GM10266 (cell line): ENCODE data around the gene PANX1.
"Not testable (repeated sequence)": the region's sequence is repeated elsewhere in the genome, so short reads cannot be mapped to it uniquely, and the experiment has no call there.

Source experiments
- DNase-seq: peaks from one replicate; pipeline ENCODE4 v3.0.0; 2012; ENCODE audit errors: extremely low spot score
- TF ChIP-seq, protein P1 (sequence below): IDR thresholded peaks from 2 replicates; pipeline ENCODE4 v1.5.1; 2012; ENCODE audit warnings: mild to moderate bottlenecking, low read depth; ENCODE audit not compliant: control insufficient read depth, insufficient read depth; ENCODE audit errors: missing control alignments

PANX1 gene

GRCh38 chr11:94150056-94150455 lies 21.4 kb downstream of the PANX1 start:
- TF ChIP-seq, protein P1, sequence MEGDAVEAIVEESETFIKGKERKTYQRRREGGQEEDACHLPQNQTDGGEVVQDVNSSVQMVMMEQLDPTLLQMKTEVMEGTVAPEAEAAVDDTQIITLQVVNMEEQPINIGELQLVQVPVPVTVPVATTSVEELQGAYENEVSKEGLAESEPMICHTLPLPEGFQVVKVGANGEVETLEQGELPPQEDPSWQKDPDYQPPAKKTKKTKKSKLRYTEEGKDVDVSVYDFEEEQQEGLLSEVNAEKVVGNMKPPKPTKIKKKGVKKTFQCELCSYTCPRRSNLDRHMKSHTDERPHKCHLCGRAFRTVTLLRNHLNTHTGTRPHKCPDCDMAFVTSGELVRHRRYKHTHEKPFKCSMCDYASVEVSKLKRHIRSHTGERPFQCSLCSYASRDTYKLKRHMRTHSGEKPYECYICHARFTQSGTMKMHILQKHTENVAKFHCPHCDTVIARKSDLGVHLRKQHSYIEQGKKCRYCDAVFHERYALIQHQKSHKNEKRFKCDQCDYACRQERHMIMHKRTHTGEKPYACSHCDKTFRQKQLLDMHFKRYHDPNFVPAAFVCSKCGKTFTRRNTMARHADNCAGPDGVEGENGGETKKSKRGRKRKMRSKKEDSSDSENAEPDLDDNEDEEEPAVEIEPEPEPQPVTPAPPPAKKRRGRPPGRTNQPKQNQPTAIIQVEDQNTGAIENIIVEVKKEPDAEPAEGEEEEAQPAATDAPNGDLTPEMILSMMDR = no peak
- no peak for DNase-seq

DNA sequence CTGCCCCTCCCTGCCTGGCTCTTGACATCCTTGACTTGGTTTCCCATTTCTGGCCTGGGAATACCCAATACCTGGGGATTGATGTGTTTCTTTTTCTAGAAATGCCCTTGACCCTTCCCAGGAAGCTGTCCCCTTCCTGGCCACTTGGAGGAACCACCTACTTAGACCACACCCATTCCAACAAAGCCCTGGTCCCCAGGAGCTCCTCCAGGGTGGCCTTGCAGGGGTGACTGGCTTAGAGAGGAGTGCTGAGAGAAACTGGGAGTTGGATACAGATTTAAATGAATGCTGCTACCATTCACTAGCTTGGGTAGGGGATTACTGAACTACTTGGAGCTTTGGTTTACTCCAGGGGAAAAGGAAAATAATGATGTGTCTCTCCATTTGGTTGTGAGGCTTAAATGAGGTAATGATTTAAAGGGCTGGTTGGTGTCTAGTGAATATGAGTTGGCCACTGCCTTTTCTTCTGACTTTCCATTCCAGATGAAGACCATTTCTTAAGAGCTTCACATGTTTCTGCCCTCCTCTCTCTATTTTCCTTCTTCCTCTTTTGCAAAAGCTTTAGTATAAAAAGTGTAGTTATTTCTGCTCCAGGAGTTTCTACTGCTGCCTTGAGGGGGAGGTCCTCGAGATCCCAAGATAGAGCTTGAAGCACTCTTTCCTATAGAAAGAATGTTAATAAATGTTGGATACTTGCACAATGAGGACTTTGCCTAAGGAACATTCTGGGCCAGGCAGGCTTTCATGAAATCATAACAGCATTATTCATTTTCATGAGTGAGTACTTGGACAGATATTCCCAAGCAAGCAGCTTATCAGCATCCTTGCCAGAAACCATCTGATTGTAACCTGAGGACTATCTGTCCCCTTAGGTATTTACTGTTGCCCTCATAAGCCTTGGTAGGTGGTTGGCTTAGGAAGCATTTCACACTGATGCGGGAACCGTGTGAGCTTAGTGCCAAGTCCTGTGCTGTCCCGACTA lies 22.4 kb downstream of the PANX1 start:
- TF ChIP-seq, protein P1 = no peak
- no peak for DNase-seq

- DNase-seq = no peak
- TF ChIP-seq, protein P1 = no peak
These were observed 23.4 kb downstream of the PANX1 start for GRCh38 chr11:94151903-94152677.

- TF ChIP-seq, protein P1 = no peak
- DNase-seq = no peak
These were observed 24.0 kb downstream of the PANX1 start for GRCh38 chr11:94152678-94153065.

GRCh38 chr11:94153320-94153719 lies 24.7 kb downstream of the PANX1 start:
- no peak for DNase-seq
- TF ChIP-seq, protein P1 = no peak

DNA sequence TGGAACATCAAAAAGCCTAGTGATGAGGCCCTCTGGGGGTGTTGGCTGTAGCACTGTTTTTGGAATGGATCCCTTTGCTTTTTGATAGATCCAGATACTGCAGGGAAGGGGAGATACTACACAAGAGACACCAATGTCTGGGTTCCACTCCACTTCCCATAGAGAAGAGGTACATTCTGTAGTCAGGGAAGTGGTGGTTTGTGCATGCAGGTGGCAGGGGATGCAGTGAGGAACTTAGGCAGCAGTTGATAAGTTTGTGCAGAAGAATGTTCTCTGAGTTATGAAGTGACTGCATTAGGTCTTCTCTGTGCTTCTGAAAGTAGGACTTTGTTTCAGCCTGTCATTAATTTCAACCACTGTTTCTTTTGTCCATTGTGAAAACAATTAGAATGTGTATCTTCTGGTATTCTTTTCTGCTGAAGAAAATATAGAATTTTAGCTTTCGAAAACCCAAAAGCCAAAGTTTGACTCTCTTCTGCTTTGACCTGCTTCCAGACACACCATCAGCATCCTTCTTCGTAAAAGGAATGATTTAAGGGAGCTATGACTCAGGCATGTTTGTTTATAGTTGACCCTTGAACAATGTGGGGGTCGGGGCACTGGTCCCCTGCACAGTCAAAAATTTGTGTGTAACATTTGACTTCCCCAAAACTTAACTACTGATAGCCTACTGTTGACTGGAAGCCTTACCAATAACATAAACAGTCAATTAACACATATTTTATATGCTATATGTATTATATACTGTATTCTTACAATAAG lies 25.6 kb downstream of the PANX1 start:
- no peak for DNase-seq
- TF ChIP-seq, protein P1 = no peak

- not testable (repeated sequence) for DNase-seq
These were observed 28.7 kb downstream of the PANX1 start for GRCh38 chr11:94157339-94157738.
